ENCODE data around the gene SEC61G. TPM values are rescaled to one million over a fixed set of nuclear protein-coding genes. Genes with fewer than 3 reads are reported as not detected.

SEC61G gene
- total RNA-seq, 4 donors from 2014 or later, result 55.3 to 172 (median 118) TPM

DNA sequence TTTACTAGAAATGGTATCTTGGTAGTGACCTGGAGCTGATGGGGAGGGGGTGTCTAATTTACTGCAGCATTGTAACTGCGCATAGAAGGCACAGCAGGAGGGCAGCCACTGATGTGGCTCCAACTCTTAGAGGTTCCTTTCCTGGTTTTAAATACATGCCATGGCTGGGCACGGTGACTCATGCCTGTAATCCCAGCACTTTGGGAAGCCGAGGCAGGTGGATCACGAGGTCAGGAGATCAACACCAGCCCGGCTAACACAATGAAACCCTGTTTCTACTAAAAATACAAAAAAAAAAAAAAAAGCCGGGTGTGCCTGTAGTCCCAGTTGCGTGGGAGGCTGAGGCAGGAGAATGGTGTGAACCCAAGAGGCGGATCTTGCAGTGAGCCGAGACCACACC, 19.2 kb upstream of the SEC61G start:
- DNase-seq, result no peak
- Histone ChIP-seq H3K36me3 (no peaks in the 10 kb centered on the region), H3K27me3 (no peaks in the 10 kb centered on the region), H3K27ac (no peak overlapping the region), H3K4me1 (no peaks in the 10 kb centered on the region), H3K9me3 (no peaks in the 10 kb centered on the region), H3K4me3 (no peak overlapping the region)
- TF ChIP-seq CTCF (IDR thresholded peaks at IDR 0.05), result no peak
- no peak for TF ChIP-seq POLR2A (IDR thresholded peaks at IDR 0.05)

- no peak overlapping the region for H3K27ac ChIP-seq
- no peak for TF ChIP-seq CTCF (IDR thresholded peaks at IDR 0.05)
- TF ChIP-seq POLR2A (IDR thresholded peaks at IDR 0.05), result no peak
- H3K36me3 ChIP-seq, result no peaks in the 10 kb centered on the region
- H3K27me3 ChIP-seq, result no peaks in the 10 kb centered on the region
- H3K9me3 ChIP-seq, result no peaks in the 10 kb centered on the region
- H3K4me1 ChIP-seq, result no peaks in the 10 kb centered on the region
- no peak overlapping the region for H3K4me3 ChIP-seq
- DNase-seq, result no peak
Measured at GRCh38 chr7:54774785-54775740, 16.1 kb upstream of the SEC61G start.

GRCh38 chr7:54773472-54774399, 14.7 kb upstream of the SEC61G start:
- no peaks in the 10 kb centered on the region for H3K27me3 ChIP-seq
- no peaks in the 10 kb centered on the region for H3K4me1 ChIP-seq
- H3K36me3 ChIP-seq, result no peaks in the 10 kb centered on the region
- no peak overlapping the region for H3K27ac ChIP-seq
- peak; percentile 50 to 92 (median 85) for DNase-seq
- peak overlapping the region; percentile 5 to 44 (median 26) for H3K4me3 ChIP-seq
- TF ChIP-seq POLR2A (IDR thresholded peaks at IDR 0.05) (no peak), CTCF (IDR thresholded peaks at IDR 0.05) (peak; percentile 24 to 92 (median 72))
- H3K9me3 ChIP-seq, result no peaks in the 10 kb centered on the region

- Histone ChIP-seq H3K27ac (no peak overlapping the region), H3K4me1 (no peaks in the 10 kb centered on the region), H3K4me3 (no peak overlapping the region), H3K27me3 (no peaks in the 10 kb centered on the region), H3K36me3 (no peaks in the 10 kb centered on the region), H3K9me3 (no peaks in the 10 kb centered on the region)
- no peak for TF ChIP-seq POLR2A (IDR thresholded peaks at IDR 0.05)
- no peak for TF ChIP-seq CTCF (IDR thresholded peaks at IDR 0.05)
- DNase-seq, result no peak
Measured at GRCh38 chr7:54769203-54769602, 10.2 kb upstream of the SEC61G start.

DNA sequence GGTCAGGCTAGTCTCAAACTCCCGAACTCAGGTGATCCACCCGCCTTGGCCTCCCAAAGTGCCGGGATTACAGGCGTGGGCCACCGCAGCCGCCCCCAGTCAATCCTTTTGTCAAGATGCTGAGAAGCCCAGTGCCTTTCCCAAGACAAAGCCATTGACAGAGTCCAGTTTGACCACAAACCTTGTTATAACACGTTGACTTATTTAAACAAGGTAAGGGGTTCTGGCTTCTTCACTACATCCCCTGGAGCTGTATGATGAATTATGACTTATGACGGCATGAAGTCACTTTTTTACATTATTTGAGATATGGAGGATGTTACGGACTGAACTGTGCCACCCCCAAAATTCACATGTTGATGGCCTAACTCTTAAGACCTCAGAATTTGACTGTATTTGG, 5.8 kb upstream of the SEC61G start:
- Histone ChIP-seq H3K4me3 (no peak overlapping the region), H3K4me1 (no peaks in the 10 kb centered on the region), H3K27me3 (no peaks in the 10 kb centered on the region), H3K27ac (no peak overlapping the region), H3K36me3 (no peaks in the 10 kb centered on the region), H3K9me3 (no peaks in the 10 kb centered on the region)
- no peak for DNase-seq
- no peak for TF ChIP-seq CTCF (IDR thresholded peaks at IDR 0.05)
- no peak for TF ChIP-seq POLR2A (IDR thresholded peaks at IDR 0.05)

All from Peyer's patch (tissue), 4 donors.